Hematopoietic multipotent progenitor cell treated with erythropoietin and hydrocortisone succinate and interleukin-3 and kit ligand, for 15 days (in vitro differentiated cells): Measurements from ENCODE around the gene TNMD.
"Not testable (repeated sequence)": the region's sequence is repeated elsewhere in the genome, so short reads cannot be mapped to it uniquely, and the experiment has no call there.

ENCODE experiments used
- DNase-seq: peaks from one replicate; pipeline ENCODE4 v3.0.0-alpha.2; 2015; ENCODE audit warnings: low spot score

TNMD gene

GRCh38 chrX:100584611-100585010 is at the start of gene TNMD:
Gene TNMD, plus strand, starts transcription at chrX:100584936. Its CDS starts 83 bp downstream, at chrX:100585019.
- no peak for DNase-seq

DNA sequence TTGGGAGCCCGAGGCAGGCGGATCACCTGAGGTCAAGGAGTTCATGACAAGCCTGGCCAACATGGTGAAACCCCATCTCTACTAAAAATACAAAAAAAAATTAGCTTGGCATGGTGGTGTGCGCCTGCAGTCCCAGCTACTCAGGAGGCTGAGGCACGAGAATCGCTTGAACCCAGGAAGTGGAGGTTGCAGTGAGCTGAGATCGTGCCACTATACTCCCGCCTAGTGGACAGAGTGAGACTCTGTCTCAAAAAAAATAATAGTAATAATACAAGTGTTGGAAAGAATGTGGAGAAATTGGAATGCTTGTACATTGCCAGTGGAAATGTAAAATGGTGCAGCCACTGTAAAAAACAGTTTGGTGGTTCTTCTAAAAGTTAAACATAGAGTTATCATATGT is 19.2 kb upstream of the TNMD start:
- DNase-seq, result not testable (repeated sequence)

DNA sequence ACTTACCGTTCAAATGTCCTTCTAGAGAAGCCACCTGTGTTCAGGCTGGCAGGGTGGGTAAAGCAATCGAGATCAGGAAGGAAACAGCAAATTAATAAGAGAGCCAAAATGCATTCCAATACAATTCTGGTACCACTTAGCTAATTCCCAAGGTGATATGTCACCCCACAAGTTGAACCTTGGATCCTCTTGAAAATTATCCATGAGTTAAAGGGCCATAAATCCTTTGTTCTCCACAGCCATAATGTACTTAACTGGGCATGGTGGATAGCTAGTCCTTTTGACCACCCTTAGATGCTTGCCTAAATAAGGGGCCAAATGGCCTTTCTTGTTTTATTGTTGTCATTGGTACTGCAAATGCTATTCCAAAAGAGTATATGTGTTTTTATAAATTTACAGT is 2.0 kb downstream of the TNMD start:
- no peak for DNase-seq

DNA sequence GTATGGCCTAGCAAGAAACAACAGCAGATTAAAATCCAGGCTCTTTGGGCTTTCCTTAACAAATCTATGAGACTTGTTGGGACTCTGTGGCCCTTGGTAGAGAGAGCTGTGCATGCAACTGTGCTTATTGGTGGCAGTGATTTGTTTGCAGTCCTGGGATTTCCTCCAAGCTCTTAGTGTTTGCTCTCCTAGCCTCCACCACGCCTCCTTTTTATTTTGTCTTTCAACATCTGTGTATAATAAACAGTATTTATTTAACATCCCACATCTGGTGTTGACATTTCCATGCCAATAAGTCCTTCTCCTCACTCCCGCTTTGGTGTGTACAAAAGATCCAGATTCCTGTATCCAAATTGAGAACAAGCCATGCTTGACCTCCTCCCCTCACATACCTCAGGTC is 3.1 kb downstream of the TNMD start:
- DNase-seq, result no peak

- DNase-seq, result no peak
Observed at GRCh38 chrX:100591256-100592051, 6.7 kb downstream of the TNMD start.

GRCh38 chrX:100593126-100593525 is 8.4 kb downstream of the TNMD start:
- DNase-seq, result no peak

DNA sequence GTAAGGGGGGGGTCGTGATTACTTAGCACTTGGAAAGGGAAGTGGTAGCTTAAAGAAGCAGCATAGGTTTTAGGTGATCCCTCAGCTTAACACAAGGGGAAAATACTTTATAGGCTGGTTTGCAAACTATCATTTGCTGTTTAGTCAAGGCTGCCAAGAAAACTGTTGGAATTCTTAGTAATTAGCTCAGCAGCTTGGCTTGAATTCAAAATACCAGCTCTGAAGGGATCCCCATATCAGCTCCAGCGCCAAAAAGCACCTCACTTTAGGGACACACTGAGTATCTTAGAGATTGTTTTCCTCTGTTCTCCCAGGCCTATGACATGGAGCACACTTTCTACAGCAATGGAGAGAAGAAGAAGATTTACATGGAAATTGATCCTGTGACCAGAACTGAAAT is 8.8 kb downstream of the TNMD start:
- peak; percentile 1 for DNase-seq

DNA sequence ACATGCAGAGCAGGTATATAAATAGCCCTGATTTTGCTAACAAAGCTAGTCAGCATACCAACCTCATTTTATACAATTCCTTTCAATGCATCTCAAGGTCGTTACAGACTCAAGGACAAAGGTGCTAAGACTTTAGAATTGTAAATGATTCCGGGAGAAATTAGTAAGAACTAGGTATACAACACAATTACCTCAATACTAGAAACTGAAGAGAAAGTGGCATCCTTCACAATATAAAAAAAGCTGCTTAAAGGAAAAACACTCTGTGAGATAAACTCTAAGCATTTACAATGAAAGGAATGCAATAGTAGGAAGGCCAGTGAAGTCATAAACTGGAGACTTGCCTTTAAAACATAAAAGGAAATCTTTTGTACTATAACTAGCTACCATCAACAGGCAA is 11.9 kb downstream of the TNMD start:
- no peak for DNase-seq

DNA sequence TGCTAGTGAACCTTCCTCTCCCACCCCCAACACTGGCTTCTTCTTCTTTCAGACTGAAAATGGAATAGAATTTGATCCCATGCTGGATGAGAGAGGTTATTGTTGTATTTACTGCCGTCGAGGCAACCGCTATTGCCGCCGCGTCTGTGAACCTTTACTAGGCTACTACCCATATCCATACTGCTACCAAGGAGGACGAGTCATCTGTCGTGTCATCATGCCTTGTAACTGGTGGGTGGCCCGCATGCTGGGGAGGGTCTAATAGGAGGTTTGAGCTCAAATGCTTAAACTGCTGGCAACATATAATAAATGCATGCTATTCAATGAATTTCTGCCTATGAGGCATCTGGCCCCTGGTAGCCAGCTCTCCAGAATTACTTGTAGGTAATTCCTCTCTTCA is 14.7 kb downstream of the TNMD start:
- DNase-seq, result no peak

- DNase-seq, result no peak
Observed at GRCh38 chrX:100600340-100600739, 15.6 kb downstream of the TNMD start.

- DNase-seq, result no peak
Observed at GRCh38 chrX:100600758-100601157, 16.0 kb downstream of the TNMD start.

DNA sequence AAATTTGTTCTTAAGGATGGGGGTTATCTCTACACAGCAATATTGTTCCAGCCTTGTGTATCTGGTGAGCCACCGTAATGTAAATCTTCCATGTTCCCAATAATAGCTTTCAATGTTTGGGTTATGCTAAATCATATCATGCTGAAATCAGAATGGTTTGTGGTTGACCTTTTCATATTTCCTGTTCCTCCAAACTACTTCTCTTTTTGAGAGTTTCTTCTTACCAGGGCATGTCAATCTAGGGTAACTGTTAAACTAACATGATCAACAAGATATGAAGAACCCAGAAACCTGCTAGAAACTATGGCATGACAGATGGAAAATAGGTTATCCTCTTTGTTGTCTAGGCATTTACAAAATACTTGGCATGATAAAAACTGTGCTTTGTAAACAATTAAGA is 22.0 kb downstream of the TNMD start:
- DNase-seq, result no peak

- no peak for DNase-seq
Observed at GRCh38 chrX:100609591-100609990, 24.9 kb downstream of the TNMD start.

GRCh38 chrX:100611951-100612350 is 27.2 kb downstream of the TNMD start:
- DNase-seq, result no peak

DNA sequence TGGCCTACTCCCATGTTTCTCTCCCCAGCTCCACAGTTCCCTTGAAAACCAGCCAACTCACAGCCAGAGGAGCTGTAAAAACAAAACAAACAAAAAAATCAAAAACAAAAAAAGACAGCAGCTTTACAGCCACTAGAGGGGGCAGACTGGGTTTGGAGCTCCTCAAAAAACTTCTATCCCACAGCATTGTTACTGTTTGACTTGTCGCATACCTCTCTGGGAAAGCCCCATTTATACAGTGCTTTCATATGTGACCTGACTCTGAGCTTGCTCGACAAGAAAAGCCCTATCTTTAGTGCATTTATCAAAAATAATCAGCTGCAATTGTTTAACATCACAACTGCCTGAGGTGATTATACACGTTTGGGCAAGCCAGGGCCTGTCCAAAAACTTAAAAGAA is 30.3 kb downstream of the TNMD start:
- DNase-seq, result no peak

DNA sequence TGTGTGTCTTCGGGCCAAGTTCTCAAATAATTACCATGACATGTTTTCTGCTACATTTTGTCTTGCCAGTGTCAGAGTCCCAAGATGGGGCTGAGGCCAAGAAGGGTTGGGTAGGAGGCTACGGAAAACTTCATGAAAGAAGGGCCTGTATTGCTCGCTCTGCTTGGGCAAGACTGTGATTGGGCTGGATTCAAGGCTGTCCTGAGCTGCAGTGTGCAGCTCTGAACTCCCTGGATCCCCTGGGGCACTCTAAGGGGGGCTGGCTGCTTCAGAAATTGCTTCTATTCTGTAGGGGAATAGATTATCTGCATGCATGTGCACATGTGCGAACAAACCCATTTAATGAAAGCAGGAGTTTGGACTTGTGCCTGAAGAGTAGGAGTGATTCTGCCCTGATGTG is 38.3 kb downstream of the TNMD start:
- no peak for DNase-seq

- DNase-seq, result no peak
Observed at GRCh38 chrX:100625985-100626491, 41.3 kb downstream of the TNMD start.

DNA sequence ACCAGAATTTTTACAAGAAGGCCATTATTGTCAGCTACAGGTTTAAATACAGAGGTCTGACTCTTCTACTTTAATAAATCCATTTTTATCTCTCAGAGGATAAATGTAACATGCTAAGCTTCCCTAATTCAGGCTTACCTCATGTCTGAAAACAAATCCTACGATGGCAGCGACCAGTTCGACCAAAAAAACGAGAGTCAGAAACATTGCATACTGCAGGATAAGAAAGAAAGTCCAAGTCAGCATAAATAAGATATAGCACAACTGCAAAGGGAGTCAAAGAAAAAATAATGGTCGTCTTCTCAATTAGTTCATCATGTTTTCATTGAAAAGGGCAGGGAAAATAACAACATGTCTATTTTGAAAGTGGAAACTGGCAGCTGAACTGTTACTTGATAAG is 50.3 kb downstream of the TNMD start:
- no peak for DNase-seq

DNA sequence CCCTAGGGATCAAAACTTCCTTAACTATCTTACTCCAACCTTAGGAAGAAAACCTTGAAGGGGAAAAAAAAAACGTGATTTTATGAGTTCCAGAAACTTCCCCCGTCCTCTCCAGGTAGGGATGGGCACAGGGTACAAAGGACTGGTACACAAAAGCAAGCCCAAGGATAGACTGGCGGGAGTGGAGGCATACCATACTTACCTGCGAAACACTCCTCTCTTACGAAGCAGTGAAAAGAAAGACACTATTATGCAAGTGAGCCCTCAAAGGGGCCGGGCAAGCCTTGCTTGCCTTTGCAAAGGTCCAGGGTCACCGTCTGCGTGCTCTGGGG is 51.2 kb downstream of the TNMD start:
- no peak for DNase-seq

DNA sequence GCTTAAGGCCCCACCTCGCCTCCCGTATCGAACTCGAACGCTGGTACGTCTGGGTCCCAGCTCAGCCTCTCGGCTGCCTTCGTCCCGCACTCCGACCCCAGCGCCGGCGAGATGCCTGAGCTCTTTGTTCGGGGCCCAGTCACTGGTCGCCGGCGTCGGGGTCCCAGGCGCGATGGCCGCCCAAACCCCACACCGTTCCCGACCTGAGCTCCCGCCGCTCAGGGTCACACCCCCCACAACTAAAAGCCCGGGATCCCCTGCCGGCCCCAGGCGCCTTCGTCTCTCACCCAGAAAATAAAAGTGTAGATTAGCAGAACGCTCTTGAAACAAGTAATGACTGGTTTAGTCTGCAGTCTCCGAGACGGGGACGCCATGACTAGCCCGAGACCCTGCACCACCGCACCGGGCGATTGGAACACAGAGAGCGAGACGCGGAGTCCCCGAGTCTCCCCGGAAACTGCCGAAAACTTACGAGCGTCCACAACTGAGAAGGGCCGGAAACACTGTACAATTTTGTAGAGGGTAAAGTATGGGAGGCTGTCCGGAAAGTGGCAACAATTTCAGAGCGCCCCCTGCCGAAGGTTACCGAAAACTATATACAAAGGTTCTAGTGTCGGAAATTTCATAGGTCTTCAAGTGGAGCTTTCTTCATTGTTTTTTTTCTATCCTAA is 51.7 kb downstream of the TNMD start, which contains the start of gene TSPAN6:
TSS of gene TSPAN6 (minus strand) at position 486 of the 671 bp plus-strand sequence. CDS start at position 374, 112 bp downstream.
- DNase-seq, result peak; percentile 56

GRCh38 chrX:100642290-100642689 is 57.6 kb downstream of the TNMD start:
- DNase-seq, result no peak

DNA sequence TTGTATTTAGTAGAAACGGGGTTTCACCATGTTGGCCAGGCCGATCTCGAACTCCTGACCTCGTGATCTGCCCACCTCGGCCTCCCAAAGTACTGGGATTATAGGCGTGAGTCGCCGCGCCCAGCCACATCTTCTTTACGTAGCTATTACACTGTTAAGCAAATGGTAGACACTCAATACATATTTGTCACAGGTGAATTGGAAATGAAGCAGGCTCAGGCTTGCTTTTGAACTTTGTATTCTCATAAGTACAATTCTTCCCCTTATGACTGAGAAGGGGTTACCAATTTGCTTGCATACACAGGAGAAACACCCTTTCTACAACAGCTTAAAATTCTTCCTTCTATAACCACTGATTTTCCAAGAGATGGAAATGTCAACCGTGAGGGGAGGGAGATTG is 58.5 kb downstream of the TNMD start:
- no peak for DNase-seq
